Activated CD8-positive, alpha-beta memory T cell treated with anti-CD3 and anti-CD28 coated beads for 36 hours (primary cell): Measurements from ENCODE around the gene SRGAP1. TPM values are rescaled to one million over a fixed set of nuclear protein-coding genes. Genes with fewer than 3 reads are reported as not detected.
"Not testable (repeated sequence)": the region's sequence is repeated elsewhere in the genome, so short reads cannot be mapped to it uniquely, and the experiment has no call there.

Source experiments
- CTCF ChIA-PET: fragments of 350-600 bp; sonication (Branson Sonifier 250); formaldehyde crosslinking; loops from one replicate; lab custom pipeline; 2021; ENCODE audit warnings: antibody characterized with exemption; lab: Charles Lee
- POLR2A ChIA-PET: fragments of 350-600 bp; sonication (Branson Sonifier 250); formaldehyde crosslinking; loops from one replicate; lab custom pipeline; 2021; ENCODE audit warnings: antibody characterized with exemption; lab: Charles Lee
- total RNA-seq, 2 experiments: library from RNA; stranded (reverse); gene quantifications; one replicate each; pipeline ENCODE4 v1.2.3, GENCODE V29; 2021

Gene SRGAP1
- total RNA-seq, 2 experiments from 2014 or later: 0.46 to 0.69 TPM

GRCh38 chr12:64157110-64157509, 312.6 kb downstream of the SRGAP1 start:
- CTCF ChIA-PET: no interaction called here
- POLR2A ChIA-PET: no interaction called here

DNA sequence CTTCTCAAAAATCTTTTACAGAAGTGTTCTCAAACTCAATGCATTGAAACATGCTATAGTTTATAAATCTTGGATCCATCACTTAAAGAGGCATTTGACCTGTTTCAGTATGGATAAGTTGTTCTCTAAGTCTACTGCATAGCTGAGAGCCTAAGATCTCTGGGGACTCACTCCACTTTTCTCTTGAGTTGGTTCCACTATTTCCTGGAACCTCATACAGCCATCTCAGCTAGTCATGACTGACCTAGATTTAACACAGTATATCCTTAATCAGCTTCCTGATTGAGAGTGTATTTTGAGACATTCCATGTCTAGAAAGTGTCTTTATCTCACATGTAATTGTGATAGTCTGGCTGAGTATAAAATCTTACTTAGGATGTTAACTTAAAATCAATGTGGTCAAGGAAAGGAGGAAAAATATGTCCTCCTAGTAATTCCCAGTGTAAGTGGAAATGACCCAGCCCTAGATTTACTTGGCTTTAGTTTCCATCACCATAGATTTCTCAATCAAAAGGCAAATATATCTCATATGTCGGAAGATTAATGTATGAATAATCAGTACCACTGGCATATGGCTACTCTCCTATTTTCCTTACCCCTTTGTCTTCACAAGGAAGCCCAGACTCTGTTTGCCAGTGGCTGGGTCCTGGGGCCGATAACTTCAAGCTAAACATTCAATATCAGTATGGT, 315.7 kb downstream of the SRGAP1 start:
- CTCF ChIA-PET: no interaction called here
- POLR2A ChIA-PET: no interaction called here

DNA sequence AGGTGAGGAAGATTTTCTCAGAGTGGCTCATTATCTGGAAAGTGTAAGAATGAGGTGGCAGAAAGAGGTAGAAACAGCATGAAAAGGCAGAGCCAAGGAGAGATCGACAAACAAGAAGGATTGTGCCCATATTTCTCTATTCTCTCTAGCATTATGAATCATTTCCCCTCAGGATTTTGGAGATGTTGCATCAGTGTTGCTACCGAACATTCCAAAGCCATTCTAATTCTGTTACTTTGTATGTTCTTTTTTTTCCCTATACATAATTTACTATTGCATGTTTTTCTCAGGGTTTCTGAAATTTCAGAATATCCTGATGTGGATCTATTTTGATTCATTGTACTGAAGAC, 316.2 kb downstream of the SRGAP1 start:
- POLR2A ChIA-PET: no interaction called here
- CTCF ChIA-PET: no interaction called here

DNA sequence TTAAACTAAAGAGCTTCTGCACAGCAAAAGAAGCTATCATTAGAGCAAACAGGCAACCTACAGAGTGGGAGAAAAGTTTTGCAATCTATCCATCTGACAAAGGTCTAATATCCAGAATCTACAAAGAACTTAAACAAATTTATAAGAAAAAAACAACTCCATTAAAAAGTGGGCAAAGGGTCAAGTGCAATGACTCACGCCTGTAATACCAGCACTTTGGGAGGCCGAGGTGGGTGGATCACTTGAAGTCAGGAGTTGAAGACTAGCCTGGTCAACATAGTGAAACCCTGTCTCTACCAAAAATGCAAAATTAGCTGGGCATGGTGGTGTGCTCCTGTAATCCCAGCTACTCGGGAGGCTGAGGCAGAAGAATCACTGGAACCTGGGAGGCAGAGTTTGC, 322.1 kb downstream of the SRGAP1 start:
- POLR2A ChIA-PET, CTCF ChIA-PET: not testable (repeated sequence)

DNA sequence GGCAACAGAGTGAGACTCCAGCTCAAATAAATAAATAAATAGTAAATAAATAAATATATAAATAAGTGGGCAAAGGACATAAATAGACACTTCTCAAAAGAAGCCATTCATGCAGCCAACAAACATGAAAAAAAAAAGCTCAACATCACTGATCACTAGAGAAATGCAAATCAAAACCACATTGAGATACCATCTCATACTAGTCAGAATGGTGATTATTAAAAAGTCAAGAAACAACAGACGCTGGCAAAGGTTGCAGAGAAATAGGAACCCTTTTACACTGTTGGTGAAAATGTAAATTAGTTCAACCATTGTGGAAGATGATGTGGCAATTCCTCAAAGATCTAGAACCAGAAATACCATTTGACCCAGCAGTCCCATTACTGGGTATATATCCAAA, 322.5 kb downstream of the SRGAP1 start:
- CTCF ChIA-PET, POLR2A ChIA-PET: not testable (repeated sequence)

DNA sequence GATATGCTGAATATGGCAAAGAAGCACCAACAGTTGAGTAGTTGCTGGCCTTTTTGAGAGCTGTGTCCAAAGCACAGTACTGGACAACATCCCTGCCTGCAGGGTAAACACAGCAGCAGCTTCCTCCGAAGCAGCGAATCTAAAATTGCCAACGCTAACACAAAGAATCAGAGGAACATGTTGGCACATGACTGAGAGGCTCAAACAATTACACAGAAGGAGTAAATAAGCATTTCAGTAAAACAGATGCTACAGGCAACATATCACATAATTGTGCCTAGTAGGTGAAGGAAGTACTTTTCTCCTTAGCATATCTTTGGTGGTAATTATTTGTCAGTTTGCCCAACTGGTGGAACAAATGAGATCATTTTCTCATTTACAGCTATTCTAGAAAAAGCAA, 325.5 kb downstream of the SRGAP1 start:
- POLR2A ChIA-PET: no interaction called here
- CTCF ChIA-PET: no interaction called here

- ChIA-PET POLR2A (no interaction called here), CTCF (no interaction called here)
These were observed 326.2 kb downstream of the SRGAP1 start for GRCh38 chr12:64170730-64171129.

DNA sequence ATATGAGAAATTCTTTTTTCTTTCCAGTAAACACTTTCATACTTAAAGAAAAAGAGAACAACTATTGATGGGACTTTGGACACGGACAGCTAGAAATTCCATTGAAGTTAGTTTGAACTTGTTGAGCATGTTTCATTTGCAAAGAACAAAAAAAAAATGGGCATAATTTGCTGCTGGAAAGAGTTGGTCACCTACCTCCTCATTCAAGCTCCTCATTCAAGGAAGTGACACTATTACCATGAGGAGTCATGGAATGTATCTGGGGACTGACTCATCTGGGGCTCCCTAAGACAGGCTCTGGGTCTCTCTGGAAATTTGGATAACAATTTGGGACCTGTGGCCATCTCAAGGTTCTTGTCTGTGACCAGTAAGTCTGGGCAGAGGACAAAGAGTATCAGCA, 327.2 kb downstream of the SRGAP1 start:
- ChIA-PET POLR2A (no interaction called here), CTCF (no interaction called here)

GRCh38 chr12:64172143-64172970, 327.9 kb downstream of the SRGAP1 start:
- CTCF ChIA-PET: interaction anchor here (1.2 kb wide), 1 partner anchor 13 kb away, joined by 3 read pairs; no protein-coding TSS in a partner anchor
- POLR2A ChIA-PET: no interaction called here

GRCh38 chr12:64173456-64173855, 329.0 kb downstream of the SRGAP1 start:
- ChIA-PET CTCF (interaction anchor here (0.6 to 1.2 kb wide), 2 partner anchors 12 to 24 kb away, joined by 3 read pairs; no protein-coding TSS in a partner anchor), POLR2A (no interaction called here)

- ChIA-PET POLR2A (no interaction called here), CTCF (no interaction called here)
These were observed 330.9 kb downstream of the SRGAP1 start for GRCh38 chr12:64175254-64175945.

DNA sequence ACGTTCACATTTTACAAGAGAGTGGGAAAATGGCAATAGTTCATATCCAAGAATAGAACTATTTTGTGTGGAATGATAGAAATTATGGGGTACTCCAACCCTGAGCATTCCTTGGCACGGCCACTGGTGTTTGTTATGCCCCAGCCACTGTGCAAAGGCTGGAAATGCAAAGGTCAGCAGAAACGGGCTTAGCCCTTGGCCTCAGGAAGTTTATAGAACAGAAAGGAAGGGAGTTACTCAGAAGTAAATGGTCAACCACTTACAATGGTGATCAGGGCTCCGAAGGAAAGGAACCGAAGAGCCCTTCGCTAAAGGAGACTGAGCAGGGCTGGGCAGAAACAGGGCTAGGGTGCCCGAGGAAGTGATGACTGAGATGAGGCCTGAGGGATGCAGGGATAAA, 332.5 kb downstream of the SRGAP1 start:
- ChIA-PET POLR2A (no interaction called here), CTCF (no interaction called here)

GRCh38 chr12:64178122-64178521, 333.6 kb downstream of the SRGAP1 start:
- CTCF ChIA-PET: no interaction called here
- POLR2A ChIA-PET: no interaction called here

GRCh38 chr12:64180951-64181350, 336.5 kb downstream of the SRGAP1 start:
- POLR2A ChIA-PET: no interaction called here
- CTCF ChIA-PET: no interaction called here

DNA sequence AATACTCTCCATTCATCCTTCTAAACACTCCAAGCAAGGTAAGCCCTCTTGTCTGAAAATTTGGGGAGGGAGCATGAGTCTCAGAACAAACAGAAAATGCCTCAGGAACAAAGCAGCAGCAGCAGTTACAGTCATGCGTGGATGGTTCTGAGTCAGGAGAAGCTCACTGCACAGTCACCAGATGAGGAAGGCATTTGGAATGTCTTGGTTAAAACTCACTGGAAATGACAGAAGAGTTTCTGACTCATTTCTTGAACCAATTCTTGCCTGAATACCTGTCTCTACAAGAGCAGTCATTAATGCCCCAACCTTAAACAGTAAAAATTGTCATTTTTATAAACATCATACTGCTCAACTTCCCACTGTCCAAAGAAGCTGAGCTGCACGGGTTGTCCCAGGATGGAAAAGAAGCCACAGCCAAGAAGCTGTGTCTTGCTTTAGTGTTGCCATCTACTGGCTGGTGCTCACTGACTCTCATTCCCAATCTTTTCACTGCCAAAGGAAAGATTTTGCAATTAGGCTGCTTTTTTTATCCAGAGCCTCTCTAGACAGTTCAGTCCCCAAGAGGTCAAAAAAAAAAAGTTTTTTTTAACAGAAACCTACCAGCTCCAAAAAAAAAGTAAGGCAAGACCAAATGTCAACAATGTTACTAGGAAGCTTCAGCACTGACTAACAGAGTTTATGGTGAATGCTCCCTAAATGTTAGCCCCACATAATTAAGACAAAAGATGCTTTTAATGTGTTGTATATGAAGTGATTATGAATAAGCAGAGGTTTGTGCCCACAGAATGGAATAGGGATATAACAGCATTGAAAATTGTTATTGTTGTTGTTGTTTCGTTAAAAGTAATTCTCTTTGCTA, 337.2 kb downstream of the SRGAP1 start:
- ChIA-PET POLR2A (no interaction called here), CTCF (no interaction called here)

- POLR2A ChIA-PET: no interaction called here
- CTCF ChIA-PET: no interaction called here
These were observed 339.7 kb downstream of the SRGAP1 start for GRCh38 chr12:64184216-64184615.

DNA sequence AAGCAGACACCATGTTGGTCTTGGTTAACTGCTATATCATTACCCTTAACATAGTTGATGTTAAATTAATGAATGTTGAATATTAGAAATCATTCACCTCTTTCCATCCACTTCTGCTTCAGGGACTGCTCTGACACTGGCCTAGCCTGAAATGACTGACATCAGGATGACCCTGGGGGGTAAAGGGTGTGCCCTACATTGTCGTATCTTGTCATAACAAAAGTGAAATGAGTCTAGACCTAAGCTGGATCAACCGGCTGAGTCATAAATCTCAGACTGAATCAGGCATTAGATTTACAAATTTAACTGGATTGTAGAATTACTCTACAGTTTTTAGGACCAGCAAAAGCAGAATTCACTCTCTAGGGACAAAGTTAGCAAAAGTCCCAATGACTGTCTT, 342.3 kb downstream of the SRGAP1 start:
- ChIA-PET CTCF (no interaction called here), POLR2A (no interaction called here)

DNA sequence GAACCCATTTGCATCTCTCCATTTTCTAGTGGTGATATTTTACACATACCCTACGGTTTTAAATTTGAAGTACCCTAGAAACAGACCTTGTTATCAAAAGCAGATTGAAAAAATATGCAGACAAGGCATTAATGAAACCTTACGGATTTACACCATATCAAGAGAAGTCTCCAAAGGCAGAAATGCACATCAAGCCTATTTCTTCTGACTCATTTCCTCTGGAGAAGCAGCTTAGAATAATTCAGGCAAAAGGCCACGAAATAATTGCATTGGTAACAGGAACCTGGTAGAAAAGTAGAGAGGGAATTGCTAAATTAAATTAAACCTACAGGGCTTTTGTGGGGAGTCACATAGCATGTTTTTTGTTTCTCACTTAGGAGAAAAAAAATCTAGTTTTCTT, 342.9 kb downstream of the SRGAP1 start:
- POLR2A ChIA-PET: no interaction called here
- CTCF ChIA-PET: no interaction called here

DNA sequence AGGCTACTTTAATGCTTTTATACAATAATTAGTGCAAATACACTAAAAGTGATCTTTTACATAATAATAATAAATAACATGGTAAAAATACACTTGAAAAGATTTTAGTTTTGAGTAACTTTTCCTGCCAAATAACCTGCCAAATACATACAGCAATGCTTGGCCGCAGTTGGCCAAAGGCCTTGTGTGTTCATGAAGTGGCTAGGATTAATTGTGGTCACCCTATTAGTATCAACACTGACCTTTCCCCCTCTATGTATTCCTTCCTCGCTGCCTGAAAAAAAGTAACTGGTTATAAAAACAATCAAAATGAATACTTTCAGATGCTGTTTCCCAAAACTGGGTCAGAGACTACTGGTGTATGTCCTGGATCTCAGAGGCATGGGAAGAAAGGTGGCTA, 343.3 kb downstream of the SRGAP1 start:
- ChIA-PET CTCF (no interaction called here), POLR2A (no interaction called here)

GRCh38 chr12:64189530-64189929, 345.0 kb downstream of the SRGAP1 start:
- POLR2A ChIA-PET: no interaction called here
- CTCF ChIA-PET: no interaction called here
